ENCODE measurements around the gene EFTUD2.
A peak's percentile ranks its signal among the peaks of the same experiment; 100 is the strongest.

EFTUD2 gene

GRCh38 chr17:44925731-44926697 lies 26.8 kb upstream of the EFTUD2 start:
- no peak for DNase-seq (ENCODE audit: low read depth in 2 of 3, low spot score in 1 of 3)

- DNase-seq (ENCODE audit: low read depth in 2 of 3, low spot score in 1 of 3), result no peak
Observed at GRCh38 chr17:44924107-44924544, 24.9 kb upstream of the EFTUD2 start.

GRCh38 chr17:44922746-44923470 lies 23.7 kb upstream of the EFTUD2 start:
- DNase-seq (ENCODE audit: low read depth in 2 of 3, low spot score in 1 of 3), result no peak

- DNase-seq (ENCODE audit: low read depth in 2 of 3, low spot score in 1 of 3), result no peak
Observed at GRCh38 chr17:44922136-44922535, 22.9 kb upstream of the EFTUD2 start.

GRCh38 chr17:44921122-44921882 lies 22.1 kb upstream of the EFTUD2 start:
- DNase-seq (ENCODE audit: low read depth in 2 of 3, low spot score in 1 of 3), result no peak

GRCh38 chr17:44920565-44920940 lies 21.3 kb upstream of the EFTUD2 start:
- no peak for DNase-seq (ENCODE audit: low read depth in 2 of 3, low spot score in 1 of 3)

GRCh38 chr17:44919885-44920564 lies 20.8 kb upstream of the EFTUD2 start:
- peak; percentile 42 to 48 (median 45) for DNase-seq (ENCODE audit: low read depth in 2 of 3, low spot score in 1 of 3)

- DNase-seq (ENCODE audit: low read depth in 2 of 3, low spot score in 1 of 3), result no peak
Observed at GRCh38 chr17:44919411-44919810, 20.2 kb upstream of the EFTUD2 start.

- no peak for DNase-seq (ENCODE audit: low read depth in 2 of 3, low spot score in 1 of 3)
Observed at GRCh38 chr17:44918006-44918405, 18.8 kb upstream of the EFTUD2 start.

- no peak for DNase-seq (ENCODE audit: low read depth in 2 of 3, low spot score in 1 of 3)
Observed at GRCh38 chr17:44917456-44917855, 18.2 kb upstream of the EFTUD2 start.

- DNase-seq (ENCODE audit: low read depth in 2 of 3, low spot score in 1 of 3), result no peak
Observed at GRCh38 chr17:44916781-44917241, 17.6 kb upstream of the EFTUD2 start.

- DNase-seq (ENCODE audit: low read depth in 2 of 3, low spot score in 1 of 3), result no peak
Observed at GRCh38 chr17:44915862-44916780, 16.9 kb upstream of the EFTUD2 start.

GRCh38 chr17:44915321-44915726 lies 16.1 kb upstream of the EFTUD2 start, which contains the start of gene GFAP:
Gene GFAP (minus strand): TSS chr17:44915500. CDS start chr17:44915486, 14 bp downstream.
- no peak for DNase-seq (ENCODE audit: low read depth in 2 of 3, low spot score in 1 of 3)

GRCh38 chr17:44914698-44915271 lies 15.5 kb upstream of the EFTUD2 start:
- DNase-seq (ENCODE audit: low read depth in 2 of 3, low spot score in 1 of 3), result no peak

GRCh38 chr17:44914148-44914547 lies 14.9 kb upstream of the EFTUD2 start:
- no peak for DNase-seq (ENCODE audit: low read depth in 2 of 3, low spot score in 1 of 3)

GRCh38 chr17:44913676-44914075 lies 14.4 kb upstream of the EFTUD2 start:
- DNase-seq (ENCODE audit: low read depth in 2 of 3, low spot score in 1 of 3), result no peak

- no peak for DNase-seq (ENCODE audit: low read depth in 2 of 3, low spot score in 1 of 3)
Observed at GRCh38 chr17:44912763-44913544, 13.7 kb upstream of the EFTUD2 start.
